ENCODE measurements around the gene PLEKHH3.

Gene PLEKHH3

DNA sequence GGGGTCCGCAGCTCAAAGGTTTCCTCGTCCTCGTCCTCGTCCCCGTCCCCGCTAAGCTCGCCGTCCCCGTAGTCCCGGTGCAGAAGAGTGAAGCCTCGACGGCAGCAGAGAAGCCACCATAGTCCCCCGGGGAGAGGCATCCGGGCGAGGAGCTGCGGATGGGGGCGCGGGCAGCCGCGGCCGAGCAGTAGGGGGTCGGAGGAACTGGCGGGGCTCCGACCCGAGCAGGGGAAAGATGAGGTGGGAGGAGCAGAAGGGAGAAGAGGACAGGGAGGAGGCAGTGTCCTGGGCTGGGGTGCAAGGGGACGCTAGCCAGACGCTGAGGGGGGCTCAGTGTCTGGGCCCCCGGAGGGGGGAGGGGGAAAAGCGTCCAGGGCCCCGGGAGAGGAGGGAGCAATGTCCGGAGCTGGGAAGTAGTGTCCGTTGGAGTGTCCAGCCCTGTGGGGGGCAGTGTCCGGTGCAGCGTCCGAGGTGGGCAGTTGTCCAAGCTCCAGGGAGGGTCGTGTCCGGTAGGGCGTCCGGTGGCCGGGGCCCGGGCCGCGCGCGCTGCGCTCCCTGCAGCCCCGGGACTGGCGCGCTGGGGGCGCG, at the start of gene PLEKHH3:
TSS of gene PLEKHH3 (minus strand) at position 571 of the 588 bp plus-strand sequence. CDS start at position 140, 431 bp downstream.
- no peak for DNase-seq (ENCODE audit: low spot score)
- FAIRE-seq, result no peak

- FAIRE-seq (no peak), DNase-seq (ENCODE audit: low spot score) (no peak)
Observed at GRCh38 chr17:42725143-42725542, 48.3 kb upstream of the PLEKHH3 start.

- FAIRE-seq (no peak), DNase-seq (ENCODE audit: low spot score) (no peak)
Observed at GRCh38 chr17:42723636-42724035, 46.8 kb upstream of the PLEKHH3 start.

- FAIRE-seq, result no peak
- peak; percentile 61 for DNase-seq (ENCODE audit: low spot score)
Observed at GRCh38 chr17:42720996-42721583, 44.3 kb upstream of the PLEKHH3 start.

DNA sequence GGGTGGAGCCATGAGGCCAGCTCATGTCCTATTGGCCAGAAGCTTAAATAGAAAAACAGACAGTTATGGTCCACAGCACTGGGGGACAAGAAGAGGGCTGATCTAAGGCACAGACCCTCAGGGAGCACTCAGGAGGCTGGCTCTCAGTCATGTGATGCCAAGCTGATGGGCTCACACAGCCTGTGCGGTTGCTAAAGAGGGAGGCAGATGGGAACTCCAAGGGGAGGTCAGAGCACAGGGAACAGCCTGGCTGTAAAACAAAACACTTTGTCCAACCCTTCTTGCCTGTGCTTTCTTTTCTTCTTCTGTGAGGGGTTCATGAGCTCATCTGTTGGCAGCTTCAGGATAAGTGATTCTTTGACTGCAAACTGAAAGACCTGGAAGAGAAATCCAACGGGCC, 32.8 kb upstream of the PLEKHH3 start:
- DNase-seq (ENCODE audit: low spot score) (no peak), FAIRE-seq (no peak)

DNA sequence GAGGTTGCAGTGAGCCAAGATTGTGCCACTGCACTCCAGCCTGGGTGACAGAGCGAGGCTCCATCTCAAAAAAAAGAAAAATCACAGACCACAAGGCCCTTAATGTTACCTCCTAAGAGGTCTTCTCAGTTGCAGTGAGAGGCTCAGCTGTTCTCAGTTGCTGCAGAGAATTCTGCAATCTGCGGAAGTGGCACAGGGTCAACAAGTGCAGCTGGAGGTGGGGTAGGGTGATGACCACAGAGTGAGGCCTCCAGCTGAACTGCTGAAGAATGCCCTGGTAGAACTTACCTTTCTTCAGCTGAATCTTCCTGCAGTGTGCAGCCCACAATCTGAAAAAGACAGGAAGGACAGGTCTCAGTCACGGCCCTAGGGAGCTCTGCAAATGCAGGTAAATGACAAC, 31.8 kb upstream of the PLEKHH3 start:
- FAIRE-seq (no peak), DNase-seq (ENCODE audit: low spot score) (no peak)

DNA sequence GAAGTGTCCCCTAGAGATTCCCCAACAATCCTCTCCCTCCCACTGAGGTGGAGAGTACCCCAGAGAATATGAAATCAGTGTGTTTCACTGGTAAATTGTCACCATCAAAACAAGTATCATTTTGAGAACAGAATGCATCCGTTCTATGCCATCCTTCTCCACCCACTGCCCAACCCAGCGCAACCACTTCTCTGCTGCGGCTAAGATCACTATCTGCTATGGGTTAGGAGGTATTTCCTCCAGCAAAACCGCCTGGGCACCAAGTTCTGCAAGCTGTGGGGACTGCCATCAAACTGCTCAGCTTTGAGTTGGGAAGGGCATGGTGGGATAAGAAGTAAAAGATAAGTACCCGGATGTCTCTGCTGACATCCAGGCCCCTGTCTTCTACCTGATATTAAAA, 29.9 kb upstream of the PLEKHH3 start:
- FAIRE-seq (no peak), DNase-seq (ENCODE audit: low spot score) (no peak)

DNA sequence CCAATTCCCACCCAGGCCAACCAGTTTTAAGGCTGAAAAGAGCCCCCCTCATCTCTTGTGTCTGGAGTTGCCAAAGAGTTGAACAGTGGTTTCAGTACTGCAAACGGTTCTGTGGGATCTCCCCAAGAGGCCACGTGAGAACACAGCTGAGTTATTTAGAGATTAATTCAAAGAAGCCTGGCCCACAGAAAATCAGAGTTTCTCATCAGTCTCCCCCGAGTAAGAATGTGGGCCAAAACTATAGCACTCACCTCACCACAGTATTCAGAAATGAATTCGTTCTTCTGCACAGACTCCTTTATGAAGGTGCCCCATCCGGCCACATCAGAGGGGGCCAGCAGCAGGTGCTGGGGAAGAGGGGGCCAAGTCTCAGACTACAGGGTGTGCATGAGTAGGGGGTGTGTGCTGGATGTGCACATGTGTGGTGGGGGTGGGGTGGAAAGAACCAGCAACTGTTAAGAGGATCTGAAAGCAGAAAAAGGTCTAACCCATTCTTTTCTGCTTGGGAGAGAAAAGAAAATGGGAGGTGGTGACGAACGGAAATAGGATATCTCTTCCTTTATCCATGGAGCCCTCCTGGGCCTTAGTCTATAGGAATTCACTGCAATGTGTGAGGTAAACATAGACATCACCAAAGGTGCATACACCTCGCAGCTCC, 28.2 kb upstream of the PLEKHH3 start:
- FAIRE-seq (no peak), DNase-seq (ENCODE audit: low spot score) (no peak)

- FAIRE-seq (no peak), DNase-seq (ENCODE audit: low spot score) (no peak)
Observed at GRCh38 chr17:42704490-42704836, 27.7 kb upstream of the PLEKHH3 start.

DNA sequence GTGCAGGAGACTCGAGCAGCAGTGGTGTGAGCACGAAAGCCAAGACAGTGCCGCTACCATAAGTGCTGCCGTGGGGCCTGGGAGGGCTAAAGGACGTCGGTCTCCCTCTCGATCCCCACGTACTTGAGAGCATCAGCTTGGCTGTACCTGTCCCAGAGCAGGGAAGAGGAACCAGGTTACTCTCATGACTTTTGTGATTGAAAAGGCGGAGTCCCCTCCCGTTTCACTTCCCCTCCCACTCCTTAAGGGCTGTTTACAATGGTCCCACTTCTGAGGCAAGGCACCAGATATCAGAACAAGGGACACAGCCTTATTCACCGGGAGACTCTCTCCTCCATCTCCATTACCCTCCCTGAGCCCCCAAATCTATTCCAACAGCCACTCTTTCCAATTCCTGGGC, 25.7 kb upstream of the PLEKHH3 start:
- DNase-seq (ENCODE audit: low spot score) (no peak), FAIRE-seq (no peak)

DNA sequence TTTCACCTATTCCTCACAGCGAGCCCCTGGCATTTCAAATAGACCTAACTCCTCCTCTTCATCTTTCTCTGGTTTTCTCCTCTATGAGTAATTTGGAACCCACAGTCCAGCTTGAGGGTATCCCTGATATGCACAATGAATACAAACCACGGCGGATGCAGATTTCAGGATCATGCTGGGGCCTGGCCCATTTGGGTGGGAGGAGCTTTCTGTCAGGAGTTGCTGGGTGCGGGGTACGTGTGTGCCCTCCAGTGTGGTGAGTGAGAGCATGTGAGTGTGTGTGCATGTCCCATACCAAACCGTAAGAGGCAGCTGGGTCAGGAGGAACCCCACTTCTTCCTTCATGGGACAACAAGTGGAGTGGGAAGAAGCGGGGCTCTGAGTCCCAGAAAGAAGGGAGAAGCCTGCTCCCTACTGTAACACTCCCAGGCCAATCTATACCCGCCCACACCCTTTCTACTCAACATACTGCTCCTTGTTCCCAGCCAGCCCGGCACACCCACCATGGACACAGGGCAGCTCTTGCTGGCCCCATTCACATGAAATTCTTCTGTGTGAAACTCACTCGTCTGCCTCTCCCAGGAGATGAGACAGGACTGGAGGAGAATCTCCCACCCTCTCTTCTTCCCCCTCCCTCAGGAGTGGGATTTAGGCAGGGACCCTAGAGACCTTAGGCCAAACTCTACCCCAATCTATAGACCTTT, 23.9 kb upstream of the PLEKHH3 start:
- DNase-seq (ENCODE audit: low spot score), result no peak
- FAIRE-seq, result no peak

- no peak for DNase-seq (ENCODE audit: low spot score)
- no peak for FAIRE-seq
Observed at GRCh38 chr17:42699415-42699740, 22.6 kb upstream of the PLEKHH3 start.

- FAIRE-seq (no peak), DNase-seq (ENCODE audit: low spot score) (peak; percentile 68)
Observed at GRCh38 chr17:42698736-42699414, 22.1 kb upstream of the PLEKHH3 start.

DNA sequence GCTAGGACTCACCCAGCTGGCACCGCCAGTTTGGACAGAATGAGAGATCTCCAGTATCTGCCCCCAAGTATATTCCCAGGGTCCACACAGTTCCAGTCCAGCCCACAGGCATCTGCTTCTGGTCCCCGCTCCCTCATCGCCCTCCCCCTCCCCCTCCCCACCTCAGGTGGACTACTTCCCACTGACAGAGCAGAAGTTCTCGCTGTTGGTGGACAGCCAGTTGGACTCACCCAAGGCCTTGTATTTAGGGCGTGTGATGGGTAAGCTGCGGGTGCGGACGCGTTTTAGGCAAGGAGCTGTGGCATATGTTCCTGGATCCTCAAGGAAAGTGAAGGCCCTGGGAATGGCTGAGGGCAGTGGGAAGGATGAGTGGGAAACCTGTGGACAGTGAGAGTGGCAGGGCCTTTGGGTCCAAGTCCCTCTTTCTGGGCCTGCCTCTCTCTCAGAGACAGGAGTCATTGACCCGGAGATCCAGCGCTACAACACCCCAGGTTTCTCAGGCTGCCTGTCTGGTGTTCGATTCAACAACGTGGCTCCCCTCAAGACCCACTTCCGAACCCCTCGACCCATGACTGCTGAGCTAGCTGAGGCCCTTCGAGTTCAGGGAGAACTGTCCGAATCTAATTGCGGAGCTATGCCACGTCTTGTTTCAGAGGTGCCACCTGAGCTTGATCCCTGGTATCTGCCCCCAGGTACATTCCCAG, 20.5 kb upstream of the PLEKHH3 start:
- FAIRE-seq (no peak), DNase-seq (ENCODE audit: low spot score) (no peak)

DNA sequence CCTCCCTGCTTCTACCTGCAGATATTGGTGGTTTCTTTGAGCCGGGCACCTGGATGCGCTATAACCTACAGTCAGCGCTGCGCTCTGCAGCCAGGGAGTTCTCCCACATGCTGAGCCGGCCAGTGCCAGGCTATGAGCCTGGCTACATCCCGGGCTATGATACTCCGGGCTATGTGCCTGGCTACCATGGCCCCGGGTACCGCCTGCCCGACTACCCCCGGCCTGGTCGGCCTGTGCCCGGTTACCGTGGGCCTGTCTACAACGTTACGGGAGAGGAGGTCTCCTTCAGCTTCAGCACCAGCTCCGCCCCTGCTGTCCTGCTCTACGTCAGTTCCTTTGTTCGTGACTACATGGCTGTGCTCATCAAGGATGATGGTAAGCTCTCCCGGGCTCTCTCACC, 18.7 kb upstream of the PLEKHH3 start:
- no peak for DNase-seq (ENCODE audit: low spot score)
- FAIRE-seq, result no peak

- DNase-seq (ENCODE audit: low spot score) (no peak), FAIRE-seq (no peak)
Observed at GRCh38 chr17:42694524-42694923, 17.7 kb upstream of the PLEKHH3 start.

- FAIRE-seq (no peak), DNase-seq (ENCODE audit: low spot score) (no peak)
Observed at GRCh38 chr17:42692489-42692888, 15.7 kb upstream of the PLEKHH3 start.

DNA sequence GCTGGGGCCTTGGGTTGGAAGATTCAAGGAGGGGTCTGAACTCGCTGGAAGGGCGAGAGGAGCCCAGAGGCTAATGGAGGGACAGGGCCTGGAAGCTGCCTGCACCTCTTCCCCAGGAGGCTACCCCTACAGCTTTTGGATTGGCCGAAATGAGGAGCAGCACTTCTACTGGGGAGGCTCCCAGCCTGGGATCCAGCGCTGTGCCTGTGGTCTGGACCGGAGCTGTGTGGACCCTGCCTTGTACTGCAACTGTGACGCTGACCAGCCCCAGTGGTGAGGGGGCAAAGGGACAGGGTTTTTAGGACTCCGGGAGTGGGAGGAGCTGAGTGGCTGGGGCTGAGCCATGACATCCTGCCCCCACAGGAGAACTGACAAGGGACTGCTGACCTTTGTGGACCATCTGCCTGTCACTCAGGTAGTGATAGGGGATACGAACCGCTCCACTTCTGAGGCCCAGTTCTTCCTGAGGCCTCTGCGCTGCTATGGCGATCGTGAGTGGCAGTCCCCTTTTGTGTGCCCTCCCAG, 14.3 kb upstream of the PLEKHH3 start:
- DNase-seq (ENCODE audit: low spot score) (no peak), FAIRE-seq (no peak)

DNA sequence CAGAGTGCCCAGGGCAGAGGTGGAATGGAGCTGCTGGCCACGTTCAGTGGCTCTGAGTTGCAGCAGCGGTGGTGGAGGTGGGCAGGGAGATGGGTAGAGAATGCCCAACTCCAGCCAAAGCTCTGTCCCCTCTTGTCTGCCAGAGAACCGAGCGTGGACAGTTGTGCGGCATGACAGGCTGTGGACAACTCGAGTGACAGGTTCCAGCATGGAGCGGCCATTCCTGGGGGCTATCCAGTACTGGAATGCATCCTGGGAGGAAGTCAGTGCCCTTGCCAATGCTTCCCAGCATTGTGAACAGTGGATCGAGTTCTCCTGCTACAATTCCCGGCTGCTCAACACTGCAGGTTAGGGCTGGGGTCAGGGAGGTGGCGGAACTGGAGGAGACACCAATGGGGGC, 13.8 kb upstream of the PLEKHH3 start:
- DNase-seq (ENCODE audit: low spot score) (no peak), FAIRE-seq (no peak)

DNA sequence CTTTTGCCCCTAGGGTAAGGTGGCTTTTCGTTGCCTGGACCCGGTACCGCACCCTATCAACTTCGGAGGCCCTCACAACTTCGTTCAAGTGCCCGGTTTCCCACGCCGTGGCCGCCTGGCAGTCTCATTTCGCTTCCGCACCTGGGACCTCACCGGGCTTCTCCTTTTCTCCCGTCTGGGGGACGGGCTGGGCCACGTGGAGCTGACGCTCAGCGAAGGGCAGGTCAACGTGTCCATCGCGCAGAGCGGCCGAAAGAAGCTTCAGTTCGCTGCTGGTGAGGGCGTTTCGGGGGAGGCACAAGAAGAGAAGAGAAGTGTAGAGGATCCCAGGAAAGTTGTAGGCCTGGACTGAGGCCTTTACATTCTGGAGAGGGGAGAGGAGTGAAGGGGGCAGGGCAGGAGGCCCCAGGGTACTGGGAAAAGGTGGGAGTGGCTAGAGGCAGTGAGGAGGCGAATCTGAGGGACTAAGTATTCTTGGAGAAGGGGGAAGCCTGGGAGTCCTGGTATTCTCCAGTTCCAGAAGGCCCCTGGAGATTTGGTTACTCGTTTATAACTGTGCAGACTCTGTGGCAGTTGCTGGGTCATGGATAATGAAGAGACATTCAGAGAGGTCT, 11.0 kb upstream of the PLEKHH3 start:
- DNase-seq (ENCODE audit: low spot score) (no peak), FAIRE-seq (no peak)
